Measurements from ENCODE around the gene WDR18. TPM values are rescaled to one million over a fixed set of nuclear protein-coding genes. Genes with fewer than 3 reads are reported as not detected.

WDR18 gene
- total RNA-seq, 1 experiment from 2014 or later: 94.7 TPM

GRCh38 chr19:973726-974563, 10.2 kb upstream of the WDR18 start:
- Histone ChIP-seq H3K79me1 (ENCODE audit: insufficient read depth, low read depth, low read length, poor library complexity, severe bottlenecking) (no peaks in the 10 kb centered on the region), H3K18ac (ENCODE audit: insufficient read length, low read depth, low read length) (no peak overlapping the region), H2BK12ac (ENCODE audit: insufficient read length, low read depth, low read length) (no peak overlapping the region), H2BK120ac (ENCODE audit: low read depth, low read length, poor library complexity, severe bottlenecking) (no peak overlapping the region), H3K27ac (ENCODE audit: insufficient read length, low read depth, low read length) (no peak overlapping the region), H4K5ac (ENCODE audit: insufficient read length, low read depth, low read length) (no peak overlapping the region), H3K4ac (ENCODE audit: low read depth, low read length) (no peak overlapping the region), H3K56ac (ENCODE audit: insufficient read length, low read depth, low read length) (no peak overlapping the region), H3K9ac (ENCODE audit: extremely low read depth, insufficient read length, low read length) (no peak overlapping the region), H3T11ph (ENCODE audit: low read length) (no peak overlapping the region), H4K91ac (ENCODE audit: insufficient read length, low read depth, low read length) (no peak overlapping the region), H3K79me2 (ENCODE audit: insufficient read depth, low read length) (no peaks in the 10 kb centered on the region), H3K14ac (ENCODE audit: insufficient read depth, low read length) (no peak overlapping the region), H2AFZ (ENCODE audit: low read length) (no peak overlapping the region), H3K4me1 (ENCODE audit: insufficient read depth, low read length) (no peaks in the 10 kb centered on the region), H2AK5ac (ENCODE audit: insufficient read length, low read length) (no peak overlapping the region), H3K27me3 (ENCODE audit: insufficient read depth, low read length) (no peaks in the 10 kb centered on the region), H4K8ac (replicated peaks; ENCODE audit: insufficient read length, low read depth, low read length) (no peak overlapping the region), H3K23ac (ENCODE audit: insufficient read length, low read depth, low read length) (no peak overlapping the region), H2BK15ac (ENCODE audit: low read depth, low read length) (no peak overlapping the region), H4K20me1 (ENCODE audit: control insufficient read depth, insufficient read depth, insufficient read length) (peaks cover 2% of the 10 kb centered on the region), H2BK20ac (ENCODE audit: low read depth, low read length, poor library complexity, severe bottlenecking) (no peak overlapping the region), H3K9me3 (ENCODE audit: control insufficient read depth, low read depth, low read length) (peaks cover 7% of the 10 kb centered on the region), H2BK5ac (ENCODE audit: insufficient read length, low read length) (no peak overlapping the region), H3K23me2 (ENCODE audit: insufficient read length, low read depth, low read length, poor library complexity, severe bottlenecking) (no peaks in the 10 kb centered on the region), H3K4me2 (ENCODE audit: insufficient read depth, insufficient read length, low read length) (no peak overlapping the region)
- Mint-ChIP-seq H3K27ac (no peak overlapping the region), H3K9me3 (peaks cover 9 to 10% of the 10 kb centered on the region in 2 experiments), H3K36me3 (ENCODE audit: insufficient read depth in 1 of 3, low read depth in 3 of 3) (peaks cover 25 to 29% (median 28%) of the 10 kb centered on the region in 3 experiments), H3K4me3 (no peak overlapping the region), H3K27me3 (ENCODE audit: low read depth) (no peaks in the 10 kb centered on the region), H3K4me1 (peaks cover 0 to 12% of the 10 kb centered on the region in 2 experiments; a peak in 1 of 4 replicates)
- no CpG with 5 or more reads among the region's 29 CpGs for WGBS (ENCODE audit: extremely low coverage, insufficient read length, low lambda C conversion rate)
- TF ChIP-seq CTCF (conservative IDR thresholded peaks at IDR 0.05): no peak
- no peak for DNase-seq

Measured in H9 (cell line).